Measurements from ENCODE around the gene HOXD11. TPM values are rescaled to one million over a fixed set of nuclear protein-coding genes. Genes with fewer than 3 reads are reported as not detected.

Gene HOXD11
- total RNA-seq, 1 experiment from 2014 or later, result 3.7 TPM

DNA sequence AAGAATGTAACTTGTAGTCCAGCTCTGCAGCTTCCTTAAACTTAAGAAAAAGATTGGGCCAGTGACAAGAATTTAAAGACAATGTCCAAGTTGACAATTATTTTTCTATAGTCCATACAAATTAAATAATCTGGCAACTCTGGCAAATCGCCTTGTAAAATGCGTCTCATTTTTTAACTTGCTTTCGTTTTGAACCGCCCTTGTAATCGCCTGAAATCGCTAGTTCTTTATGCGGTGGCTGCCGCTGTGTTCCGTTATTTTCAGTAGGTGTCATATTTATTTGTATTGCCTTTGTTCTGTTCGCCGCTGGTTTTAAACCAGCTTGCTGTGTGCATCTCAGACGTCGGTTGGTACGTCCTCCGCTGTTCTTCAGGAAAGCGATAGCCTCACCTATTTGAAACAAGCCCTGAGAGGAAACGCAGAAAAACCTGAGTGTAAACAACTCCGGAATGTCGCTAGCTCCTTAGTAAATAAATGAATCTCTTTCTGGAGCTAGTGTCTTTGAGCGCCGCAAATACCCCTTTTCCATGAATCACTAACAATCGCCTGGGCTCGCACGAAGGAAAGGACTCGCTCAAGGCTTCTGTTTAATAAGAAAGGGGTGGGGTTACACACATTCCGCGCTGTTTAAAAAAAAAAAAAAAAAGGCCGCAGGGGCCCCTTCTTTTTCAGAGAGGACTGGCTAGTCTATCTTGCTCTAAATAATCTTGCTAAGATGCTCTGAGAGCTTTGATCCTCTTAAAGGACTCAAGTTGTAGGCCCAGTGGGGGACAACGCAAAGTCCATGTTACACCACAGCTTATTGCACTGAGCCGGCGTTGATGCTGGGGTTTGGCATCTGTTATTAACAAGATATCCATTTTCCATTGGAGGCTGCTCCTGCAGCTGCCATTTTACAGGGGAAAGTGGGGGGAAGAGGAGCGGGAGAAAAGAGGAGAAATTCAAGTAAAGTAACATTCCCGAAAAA, 25.4 kb downstream of the HOXD11 start:
- DNase-seq, result peak; percentile 19 to 53
- Histone ChIP-seq H3K27ac (no peak overlapping the region), H3K9me3 (replicated peaks) (no peaks in the 10 kb centered on the region), H3K27me3 (no peaks in the 10 kb centered on the region), H3K36me3 (no peaks in the 10 kb centered on the region), H3K4me1 (peaks cover 11% of the 10 kb centered on the region; the same call in 1 of the 2 replicates), H3K4me3 (peak overlapping the region; percentile 42)

DNA sequence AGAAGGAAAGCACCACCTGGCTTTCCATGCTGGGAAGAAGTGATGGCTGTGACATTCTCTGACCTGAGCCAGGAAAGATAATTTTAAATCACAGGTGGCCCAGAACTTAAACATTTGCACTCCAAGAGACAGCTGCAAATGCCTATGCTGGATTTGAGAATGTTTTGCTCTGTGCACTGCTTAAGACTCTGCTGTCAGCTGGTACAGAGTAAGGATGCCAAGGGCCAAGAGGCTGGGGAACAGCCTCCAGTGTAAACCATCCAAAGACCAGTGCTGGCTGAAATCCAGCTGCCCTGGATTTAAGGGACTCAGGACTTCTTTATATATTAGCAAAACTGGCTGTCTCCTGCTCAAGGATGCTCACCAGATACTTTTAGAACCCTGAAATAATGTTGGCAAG, 26.3 kb downstream of the HOXD11 start:
- H3K27me3 ChIP-seq, result no peaks in the 10 kb centered on the region
- H3K4me1 ChIP-seq, result peaks cover 11% of the 10 kb centered on the region; the same call in 1 of the 2 replicates
- no peaks in the 10 kb centered on the region for H3K36me3 ChIP-seq
- DNase-seq, result peak; percentile 36 to 66
- no peaks in the 10 kb centered on the region for H3K9me3 ChIP-seq (replicated peaks)
- H3K27ac ChIP-seq, result no peak overlapping the region
- no peak overlapping the region for H3K4me3 ChIP-seq

DNA sequence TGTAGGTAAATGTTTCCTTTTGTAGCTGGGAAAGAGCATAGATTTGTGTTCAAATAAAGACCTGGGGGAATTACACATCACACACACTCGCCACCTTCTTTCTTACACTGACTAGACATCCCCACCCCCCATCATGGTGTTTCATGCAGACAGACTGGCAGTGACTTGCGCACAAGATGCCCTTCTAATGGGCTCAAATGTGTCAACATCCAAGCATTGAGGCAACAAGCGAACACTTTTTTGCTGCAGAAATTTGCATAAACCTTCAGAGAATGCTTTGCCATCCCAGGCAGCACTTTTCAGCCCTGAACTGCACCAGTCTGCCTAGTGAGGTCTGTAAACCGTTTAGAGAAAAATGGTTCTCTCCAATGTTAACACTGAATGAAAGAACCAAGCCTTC, 27.0 kb downstream of the HOXD11 start:
- no peaks in the 10 kb centered on the region for H3K27me3 ChIP-seq
- no peak for DNase-seq
- H3K4me1 ChIP-seq, result peaks cover 11% of the 10 kb centered on the region; the same call in 1 of the 2 replicates
- no peaks in the 10 kb centered on the region for H3K9me3 ChIP-seq (replicated peaks)
- no peak overlapping the region for H3K4me3 ChIP-seq
- H3K27ac ChIP-seq, result no peak overlapping the region
- H3K36me3 ChIP-seq, result no peaks in the 10 kb centered on the region

DNA sequence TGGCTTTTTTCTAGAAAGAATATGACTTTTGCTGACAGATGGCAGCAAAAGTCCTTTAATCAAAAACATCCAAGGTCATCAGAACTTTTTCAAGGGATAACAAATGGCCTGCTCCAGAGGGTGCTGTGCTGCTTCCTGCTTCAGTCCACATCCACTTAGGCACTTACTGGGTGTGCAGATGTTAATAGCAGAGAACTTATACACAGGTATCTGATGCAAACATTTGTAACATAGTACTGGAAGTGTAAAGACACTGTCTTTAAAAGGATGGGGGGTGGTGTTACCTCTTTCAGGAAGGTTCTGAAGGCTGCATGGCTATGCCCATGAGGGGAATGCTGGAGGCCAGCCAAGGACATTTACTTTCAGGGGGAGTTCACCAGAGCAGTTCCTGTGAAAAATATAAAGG, 28.0 kb downstream of the HOXD11 start:
- no peaks in the 10 kb centered on the region for H3K27me3 ChIP-seq
- H3K27ac ChIP-seq, result no peak overlapping the region
- no peaks in the 10 kb centered on the region for H3K9me3 ChIP-seq (replicated peaks)
- no peaks in the 10 kb centered on the region for H3K36me3 ChIP-seq
- no peak for DNase-seq
- peaks cover 11% of the 10 kb centered on the region; the same call in 1 of the 2 replicates for H3K4me1 ChIP-seq
- no peak overlapping the region for H3K4me3 ChIP-seq

DNA sequence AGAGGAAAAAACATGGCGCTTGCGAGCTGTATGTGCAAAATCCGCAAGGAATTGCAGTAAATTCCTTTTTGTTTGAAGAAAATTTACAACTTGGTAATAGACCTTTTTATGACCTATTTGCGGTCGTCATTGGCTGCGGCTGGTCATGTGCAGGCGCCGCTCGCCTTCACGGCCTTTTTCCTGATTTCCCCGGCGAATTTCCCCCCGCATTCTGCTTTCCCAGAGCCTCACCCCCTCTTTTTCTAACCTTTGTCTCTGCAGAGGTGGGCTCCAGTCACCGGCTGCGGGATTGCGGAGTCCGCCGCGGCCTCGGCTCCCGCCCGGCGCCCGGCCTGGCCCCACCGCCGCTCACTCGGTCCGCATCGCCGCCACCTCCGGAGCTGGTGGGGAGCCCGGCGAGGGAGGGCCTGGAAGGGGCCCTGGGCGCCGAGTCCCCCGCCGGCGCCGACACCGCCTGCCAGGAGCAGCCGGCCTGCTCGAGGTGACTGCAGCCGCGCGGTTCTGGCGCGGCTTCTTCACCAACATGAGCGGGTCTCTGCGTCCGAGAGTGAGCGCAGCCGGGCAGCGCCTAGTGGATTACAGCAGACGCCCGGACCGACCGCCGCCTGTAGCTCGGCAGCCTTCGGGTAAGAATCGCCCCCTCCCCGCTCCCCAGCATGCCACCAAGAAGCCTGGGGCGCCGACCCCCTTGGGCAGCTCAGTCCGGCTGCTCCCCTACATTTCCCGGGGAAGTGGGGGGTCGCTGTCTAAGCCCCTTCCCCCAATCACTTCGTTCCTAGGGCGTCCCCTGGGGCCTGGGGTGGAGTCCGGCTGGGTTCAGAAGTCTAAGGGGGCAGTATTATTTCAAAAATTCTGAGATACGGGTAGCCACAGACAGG, 29.5 kb downstream of the HOXD11 start:
- DNase-seq, result no peak
- H3K27ac ChIP-seq, result no peak overlapping the region
- H3K4me3 ChIP-seq, result no peak overlapping the region
- no peaks in the 10 kb centered on the region for H3K9me3 ChIP-seq (replicated peaks)
- no peaks in the 10 kb centered on the region for H3K36me3 ChIP-seq
- H3K4me1 ChIP-seq, result peaks cover 11% of the 10 kb centered on the region; the same call in 1 of the 2 replicates
- no peaks in the 10 kb centered on the region for H3K27me3 ChIP-seq

DNA sequence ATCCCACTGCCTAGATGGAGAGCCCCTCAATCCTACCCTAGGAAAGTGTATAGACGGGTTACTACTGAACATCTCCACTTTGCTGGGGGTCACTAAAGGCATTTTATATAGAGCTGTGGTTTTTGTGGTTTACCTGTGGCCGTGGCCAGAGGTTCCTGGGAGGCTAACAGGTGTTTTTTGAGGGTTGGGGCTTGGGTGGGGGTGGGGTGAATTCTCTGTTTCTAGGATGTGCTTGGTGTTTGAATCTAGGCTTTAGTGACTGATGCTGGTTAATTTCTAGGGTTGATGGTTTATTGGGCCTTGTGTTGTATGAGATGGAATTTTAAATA, 30.1 kb downstream of the HOXD11 start:
- no peak overlapping the region for H3K4me3 ChIP-seq
- H3K9me3 ChIP-seq (replicated peaks), result no peaks in the 10 kb centered on the region
- H3K27me3 ChIP-seq, result no peaks in the 10 kb centered on the region
- peaks cover 11% of the 10 kb centered on the region; the same call in 1 of the 2 replicates for H3K4me1 ChIP-seq
- no peak overlapping the region for H3K27ac ChIP-seq
- no peaks in the 10 kb centered on the region for H3K36me3 ChIP-seq
- no peak for DNase-seq

DNA sequence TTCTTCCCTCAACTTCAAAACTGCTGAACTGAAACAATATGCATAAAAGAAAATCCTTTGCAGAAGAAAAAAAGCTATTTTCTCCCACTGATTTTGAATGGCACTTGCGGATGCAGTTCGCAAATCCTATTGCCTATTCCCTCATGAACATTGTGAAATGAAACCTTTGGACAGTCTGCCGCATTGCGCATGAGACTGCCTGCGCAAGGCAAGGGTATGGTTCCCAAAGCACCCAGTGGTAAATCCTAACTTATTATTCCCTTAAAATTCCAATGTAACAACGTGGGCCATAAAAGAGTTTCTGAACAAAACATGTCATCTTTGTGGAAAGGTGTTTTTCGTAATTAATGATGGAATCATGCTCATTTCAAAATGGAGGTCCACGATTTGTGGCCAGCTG, 30.8 kb downstream of the HOXD11 start:
- no peaks in the 10 kb centered on the region for H3K27me3 ChIP-seq
- no peak for DNase-seq
- no peak overlapping the region for H3K27ac ChIP-seq
- no peaks in the 10 kb centered on the region for H3K9me3 ChIP-seq (replicated peaks)
- peaks cover 9% of the 10 kb centered on the region; the same call in 1 of the 2 replicates for H3K4me1 ChIP-seq
- no peaks in the 10 kb centered on the region for H3K36me3 ChIP-seq
- no peak overlapping the region for H3K4me3 ChIP-seq

DNA sequence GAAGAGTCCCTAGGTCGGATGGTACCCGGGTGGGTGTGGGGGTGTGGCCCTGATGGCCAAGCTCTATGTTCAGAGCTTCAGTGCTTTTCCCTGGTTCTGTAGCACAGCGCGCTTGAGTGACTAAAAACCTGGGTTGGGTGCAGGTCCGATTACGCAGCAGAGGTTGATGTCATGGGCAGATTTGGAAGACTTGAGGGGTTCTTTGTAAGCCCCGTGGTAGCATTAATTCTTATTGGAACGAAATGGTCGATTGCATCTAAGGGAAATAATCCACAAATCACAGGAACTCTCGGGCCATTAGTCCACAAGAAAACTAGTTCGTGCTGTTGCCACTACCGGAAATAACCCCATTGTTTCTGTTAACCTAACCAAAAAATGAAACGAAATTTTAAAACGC, 31.4 kb downstream of the HOXD11 start:
- Histone ChIP-seq H3K9me3 (replicated peaks) (no peaks in the 10 kb centered on the region), H3K27ac (no peak overlapping the region), H3K27me3 (no peaks in the 10 kb centered on the region)

DNA sequence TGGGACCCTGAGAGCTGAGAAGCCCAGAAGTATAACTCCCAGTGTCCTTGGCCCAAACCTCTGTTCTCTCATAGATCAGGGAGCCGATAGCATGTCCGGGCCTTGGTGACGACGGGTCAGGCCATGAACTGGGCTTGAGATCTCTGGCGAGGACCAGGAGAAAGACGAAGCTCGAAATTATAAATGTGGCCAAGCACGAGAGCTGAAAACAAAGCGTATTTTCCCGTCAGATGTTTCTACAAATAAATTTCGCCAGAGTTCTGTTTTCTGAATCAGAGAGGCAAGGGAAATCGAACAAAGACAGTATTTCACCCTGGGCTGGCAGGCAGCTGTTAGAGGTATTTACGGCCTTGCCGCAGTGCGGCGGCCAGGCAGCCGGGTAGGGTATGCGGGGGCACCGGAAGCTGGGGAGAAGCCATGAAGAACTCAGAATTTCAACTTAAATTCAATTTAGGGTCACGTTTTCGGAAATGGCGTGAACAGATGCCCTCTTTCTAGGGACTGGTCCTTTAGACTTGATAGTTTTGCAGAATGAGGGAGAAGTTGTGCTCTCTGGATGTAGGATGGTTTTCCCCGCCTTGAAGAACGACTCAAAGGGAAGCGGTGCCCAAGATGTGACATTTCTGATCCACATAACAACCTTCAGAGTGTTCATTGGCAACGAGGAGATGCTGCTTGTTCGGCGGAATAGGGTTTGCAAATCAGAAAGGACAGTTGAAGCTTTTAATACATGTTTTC, 32.0 kb downstream of the HOXD11 start:
- Histone ChIP-seq H3K4me3 (no peak overlapping the region), H3K27me3 (no peaks in the 10 kb centered on the region), H3K4me1 (no peaks in the 10 kb centered on the region), H3K27ac (no peak overlapping the region), H3K36me3 (no peaks in the 10 kb centered on the region), H3K9me3 (replicated peaks) (no peaks in the 10 kb centered on the region)
- no peak for DNase-seq

More for the DNA sequence above, 31.4 kb downstream of the HOXD11 start:
- no peak overlapping the region for H3K4me3 ChIP-seq
- no peaks in the 10 kb centered on the region for H3K36me3 ChIP-seq
- no peak for DNase-seq
- peaks cover 2% of the 10 kb centered on the region; the same call in 1 of the 2 replicates for H3K4me1 ChIP-seq

DNA sequence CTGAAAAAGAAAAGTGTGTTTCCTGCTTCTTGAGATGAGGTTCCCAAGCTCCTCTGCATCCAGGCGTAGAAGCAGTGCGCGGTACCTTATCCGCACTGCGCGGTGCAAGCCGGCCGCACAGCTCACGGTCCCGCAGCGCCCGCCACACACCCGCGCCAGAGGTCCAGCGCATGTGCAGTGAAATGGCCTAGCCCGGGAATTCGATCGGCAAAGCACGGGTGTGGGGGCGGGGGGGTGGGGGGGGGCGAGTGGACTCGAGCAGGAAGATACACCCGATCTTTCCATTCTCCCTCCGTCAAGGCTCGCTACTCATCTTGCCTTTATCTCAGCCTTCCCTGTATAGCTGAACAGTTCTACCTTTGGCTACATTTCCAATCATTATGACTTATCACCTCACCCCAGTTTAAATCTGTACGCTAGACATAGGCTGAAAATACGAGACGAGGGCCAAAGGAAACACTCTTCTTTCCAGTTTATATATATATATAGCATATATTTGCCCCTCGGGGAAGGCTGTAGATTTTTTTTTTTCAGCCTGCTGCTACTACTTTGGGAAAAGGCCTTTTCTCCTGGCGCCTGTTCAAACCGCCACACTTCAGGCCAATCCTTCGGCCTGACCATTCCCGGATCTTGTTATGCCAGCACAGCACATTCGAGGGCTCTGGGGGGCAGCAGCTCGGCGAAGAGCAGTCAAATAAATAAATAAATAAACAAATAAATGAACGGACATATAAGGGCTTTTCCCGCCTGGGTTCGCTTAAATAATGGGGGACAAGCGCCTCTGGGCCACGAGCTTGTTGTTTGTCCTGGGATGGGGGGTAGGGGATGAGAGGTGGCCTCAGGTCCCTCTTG, 32.8 kb downstream of the HOXD11 start:
- Histone ChIP-seq H3K4me3 (peak overlapping the region; percentile 61), H3K27me3 (no peaks in the 10 kb centered on the region), H3K36me3 (no peaks in the 10 kb centered on the region), H3K9me3 (replicated peaks) (no peaks in the 10 kb centered on the region), H3K27ac (peak overlapping the region; percentile 52), H3K4me1 (no peaks in the 10 kb centered on the region)
- DNase-seq, result no peak

DNA sequence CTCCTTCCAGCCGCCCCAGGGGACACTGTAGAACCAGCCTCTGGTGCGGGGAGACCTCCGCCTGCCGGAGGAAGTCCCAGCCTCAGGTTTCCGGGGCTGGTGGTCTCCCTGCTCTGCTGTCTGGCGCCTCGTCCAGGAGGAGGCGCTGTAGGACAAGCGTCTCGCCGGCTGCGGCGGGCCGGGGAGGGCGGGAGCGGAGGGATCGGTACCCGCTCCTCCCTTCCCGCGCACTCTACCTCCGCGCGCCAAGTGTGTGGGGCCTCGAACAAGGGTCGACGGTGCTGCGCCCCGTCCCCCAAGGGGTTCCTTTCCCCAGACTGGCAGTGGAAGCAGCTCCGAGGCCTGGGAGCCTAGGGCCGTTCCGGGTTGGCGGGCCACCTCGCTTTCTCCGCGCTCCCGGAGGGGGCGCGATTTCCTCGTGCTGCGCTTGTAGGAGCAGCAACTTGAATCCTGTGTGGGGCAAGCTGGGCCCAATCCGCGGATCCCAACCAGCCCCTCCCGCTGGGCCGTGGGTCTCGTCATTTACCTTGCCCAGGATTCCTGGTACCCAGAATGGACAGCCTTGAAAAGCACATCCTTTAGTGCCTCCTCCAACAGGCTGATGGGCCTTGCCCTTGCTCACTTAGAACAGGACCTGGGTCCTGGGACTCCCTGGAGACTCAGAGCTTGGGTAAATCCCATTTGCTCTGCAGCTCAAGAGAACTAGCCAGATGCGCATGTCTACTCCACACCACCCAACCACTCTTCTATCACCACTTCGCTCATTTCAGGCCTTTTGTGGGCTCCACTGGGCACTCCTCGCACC, 33.6 kb downstream of the HOXD11 start:
- Histone ChIP-seq H3K9me3 (replicated peaks) (no peaks in the 10 kb centered on the region), H3K27ac (peak overlapping the region; percentile 52), H3K36me3 (no peaks in the 10 kb centered on the region), H3K4me3 (peak overlapping the region; percentile 61), H3K4me1 (no peaks in the 10 kb centered on the region), H3K27me3 (no peaks in the 10 kb centered on the region)
- peak; percentile 77 to 86 for DNase-seq

DNA sequence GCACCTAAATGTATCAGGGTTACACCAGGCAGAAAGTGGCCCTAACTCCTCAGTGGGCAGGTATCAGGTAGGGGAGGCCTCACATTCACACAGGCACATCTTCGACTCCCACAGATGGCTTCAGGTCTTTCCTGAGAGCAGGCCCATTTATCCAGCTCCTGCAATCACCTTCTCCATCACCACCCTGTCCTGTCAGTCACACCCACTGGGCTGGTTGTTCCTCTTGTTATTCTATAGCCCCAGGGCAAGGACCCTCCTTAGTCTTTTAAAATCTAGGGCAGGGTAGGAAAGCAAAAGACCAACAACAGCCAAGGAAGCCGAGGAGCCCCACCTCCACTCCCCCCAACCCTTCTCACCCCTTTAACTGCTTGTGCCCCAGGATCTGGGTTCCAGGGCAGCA, 35.2 kb downstream of the HOXD11 start:
- Histone ChIP-seq H3K36me3 (no peaks in the 10 kb centered on the region), H3K27me3 (no peaks in the 10 kb centered on the region), H3K27ac (no peak overlapping the region), H3K4me3 (no peak overlapping the region), H3K4me1 (no peaks in the 10 kb centered on the region), H3K9me3 (replicated peaks) (no peaks in the 10 kb centered on the region)
- DNase-seq, result no peak
